ENCODE data around the gene ZNF428. TPM values are rescaled to one million over a fixed set of nuclear protein-coding genes. Genes with fewer than 3 reads are reported as not detected.

ZNF428 gene
- total RNA-seq, 4 donors from 2014 or later = 15.4 to 26.7 (median 20.0) TPM

DNA sequence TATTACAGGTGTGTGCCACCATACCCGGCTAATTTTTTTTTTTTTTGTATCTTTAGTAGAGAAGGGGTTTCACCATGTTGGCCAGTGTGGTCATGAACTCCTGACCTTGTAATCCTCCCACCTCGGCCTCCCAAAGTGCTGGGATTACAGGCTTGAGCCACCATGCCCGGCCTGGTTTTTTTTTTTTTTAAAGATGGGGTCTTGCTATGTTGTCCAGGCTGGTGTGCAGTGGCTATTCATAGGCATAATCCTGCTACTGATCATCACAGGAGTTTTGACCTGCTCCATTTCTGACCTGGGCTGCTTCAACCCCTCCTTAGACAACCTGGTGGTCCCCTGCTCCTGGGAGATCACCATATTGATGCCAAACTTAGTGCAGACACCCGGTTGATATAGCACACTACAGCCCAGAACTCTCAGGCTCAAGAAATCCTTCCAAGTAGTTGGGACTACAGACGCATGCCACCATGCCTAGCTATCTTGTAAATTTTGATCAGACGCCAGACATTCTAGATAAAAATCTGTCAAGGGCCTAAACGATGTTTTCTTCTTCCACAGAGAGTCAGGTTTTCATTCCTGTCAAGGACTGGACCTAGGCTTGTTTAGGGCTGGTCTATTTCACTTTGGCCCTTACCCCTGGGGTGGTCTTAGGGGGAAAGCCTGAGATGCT is 41.0 kb upstream of the ZNF428 start:
- no peaks in the 10 kb centered on the region for H3K9me3 ChIP-seq
- no peak overlapping the region for H3K4me3 ChIP-seq
- H3K4me1 ChIP-seq = no peaks in the 10 kb centered on the region
- ATAC-seq (no peak), DNase-seq (no peak)
- H3K27me3 ChIP-seq = no peaks in the 10 kb centered on the region
- no peak overlapping the region for H3K27ac ChIP-seq
- intact Hi-C loops (cut with DNase I; ENCODE audit: low total_unique reads) = no loop called here
- TF ChIP-seq, protein P1, sequence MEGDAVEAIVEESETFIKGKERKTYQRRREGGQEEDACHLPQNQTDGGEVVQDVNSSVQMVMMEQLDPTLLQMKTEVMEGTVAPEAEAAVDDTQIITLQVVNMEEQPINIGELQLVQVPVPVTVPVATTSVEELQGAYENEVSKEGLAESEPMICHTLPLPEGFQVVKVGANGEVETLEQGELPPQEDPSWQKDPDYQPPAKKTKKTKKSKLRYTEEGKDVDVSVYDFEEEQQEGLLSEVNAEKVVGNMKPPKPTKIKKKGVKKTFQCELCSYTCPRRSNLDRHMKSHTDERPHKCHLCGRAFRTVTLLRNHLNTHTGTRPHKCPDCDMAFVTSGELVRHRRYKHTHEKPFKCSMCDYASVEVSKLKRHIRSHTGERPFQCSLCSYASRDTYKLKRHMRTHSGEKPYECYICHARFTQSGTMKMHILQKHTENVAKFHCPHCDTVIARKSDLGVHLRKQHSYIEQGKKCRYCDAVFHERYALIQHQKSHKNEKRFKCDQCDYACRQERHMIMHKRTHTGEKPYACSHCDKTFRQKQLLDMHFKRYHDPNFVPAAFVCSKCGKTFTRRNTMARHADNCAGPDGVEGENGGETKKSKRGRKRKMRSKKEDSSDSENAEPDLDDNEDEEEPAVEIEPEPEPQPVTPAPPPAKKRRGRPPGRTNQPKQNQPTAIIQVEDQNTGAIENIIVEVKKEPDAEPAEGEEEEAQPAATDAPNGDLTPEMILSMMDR (IDR thresholded peaks at IDR 0.05 in 4 of 5, conservative IDR thresholded peaks at IDR 0.05 in 1 of 5) = no peak
- TF ChIP-seq POLR2A (IDR thresholded peaks at IDR 0.05) = no peak
- H3K36me3 ChIP-seq = peaks cover 0 to 4% of the 10 kb centered on the region in 2 donors
- in situ Hi-C loops (cut with MboI; ENCODE audit: low sequenced_read_pairs in 4 of 4) = loop anchor here in 1 of 4 donors (25.0 kb wide), 2 partner anchors 123 to 223 kb away; partner anchors contain the start of genes ETHE1 and ZNF575

DNA sequence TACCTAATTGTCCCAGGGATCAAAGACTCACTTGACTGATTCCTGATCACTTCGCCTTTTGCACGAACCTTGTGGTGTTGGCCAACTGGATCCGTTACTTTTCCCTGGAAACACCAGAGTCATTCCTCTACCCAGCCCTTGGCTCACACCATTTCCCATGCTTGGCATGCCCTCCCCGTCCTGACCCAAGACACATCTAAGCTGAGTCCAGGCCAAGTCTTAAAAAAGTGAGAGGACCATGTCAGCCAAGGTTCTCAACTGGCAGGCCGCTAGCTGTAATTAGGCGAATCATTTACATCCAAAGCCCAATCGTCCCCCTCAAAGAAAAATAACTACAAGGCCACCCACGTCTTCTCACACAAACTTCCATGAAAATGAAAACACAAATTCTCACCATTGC is 39.1 kb upstream of the ZNF428 start:
- intact Hi-C loops (cut with DNase I; ENCODE audit: low total_unique reads) = no loop called here
- in situ Hi-C loops (cut with MboI; ENCODE audit: low sequenced_read_pairs in 4 of 4) = loop anchor here in 1 of 4 donors (25.0 kb wide), 2 partner anchors 121 to 221 kb away; partner anchors contain the start of genes ETHE1 and ZNF575

DNA sequence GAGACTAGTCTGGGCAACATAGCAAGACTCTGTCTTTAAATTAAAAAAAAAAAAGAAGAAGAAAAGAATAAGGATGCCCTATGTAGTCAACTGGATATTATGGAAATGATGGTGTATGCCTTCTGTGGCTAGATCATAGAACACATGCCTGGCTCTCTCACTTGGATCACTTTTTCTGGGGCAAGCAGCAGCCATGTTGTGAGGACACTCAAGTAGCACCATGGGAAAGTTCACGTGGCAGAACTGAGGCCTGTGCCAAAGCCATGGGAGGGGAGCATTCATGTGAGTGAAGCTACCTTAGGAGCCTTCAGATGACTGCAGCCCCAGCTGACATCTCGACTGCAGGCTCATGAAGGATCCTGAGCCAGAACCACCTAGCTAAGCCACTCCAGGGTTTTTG is 38.6 kb upstream of the ZNF428 start:
- no peaks in the 10 kb centered on the region for H3K9me3 ChIP-seq
- peaks cover 0 to 4% of the 10 kb centered on the region in 2 donors for H3K36me3 ChIP-seq
- no peaks in the 10 kb centered on the region for H3K4me1 ChIP-seq
- ATAC-seq (no peak), DNase-seq (no peak)
- no peaks in the 10 kb centered on the region for H3K27me3 ChIP-seq
- TF ChIP-seq, protein P1 (IDR thresholded peaks at IDR 0.05 in 4 of 5, conservative IDR thresholded peaks at IDR 0.05 in 1 of 5) = no peak
- no peak overlapping the region for H3K27ac ChIP-seq
- no peak overlapping the region for H3K4me3 ChIP-seq
- in situ Hi-C loops (cut with MboI; ENCODE audit: low sequenced_read_pairs in 4 of 4) (loop anchor here in 1 of 4 donors (25.0 kb wide), 2 partner anchors 121 to 221 kb away; partner anchors contain the start of genes ETHE1 and ZNF575), intact Hi-C loops (cut with DNase I; ENCODE audit: low total_unique reads) (no loop called here)

More for the DNA sequence above, 39.1 kb upstream of the ZNF428 start:
- TF ChIP-seq, protein P1 (IDR thresholded peaks at IDR 0.05 in 4 of 5, conservative IDR thresholded peaks at IDR 0.05 in 1 of 5) = no peak
- no peak for TF ChIP-seq POLR2A (IDR thresholded peaks at IDR 0.05)
- ATAC-seq (no peak), DNase-seq (no peak)
- Histone ChIP-seq H3K9me3 (no peaks in the 10 kb centered on the region), H3K4me1 (no peaks in the 10 kb centered on the region), H3K4me3 (no peak overlapping the region), H3K27ac (no peak overlapping the region), H3K27me3 (no peaks in the 10 kb centered on the region), H3K36me3 (peaks cover 0 to 4% of the 10 kb centered on the region in 2 donors)

DNA sequence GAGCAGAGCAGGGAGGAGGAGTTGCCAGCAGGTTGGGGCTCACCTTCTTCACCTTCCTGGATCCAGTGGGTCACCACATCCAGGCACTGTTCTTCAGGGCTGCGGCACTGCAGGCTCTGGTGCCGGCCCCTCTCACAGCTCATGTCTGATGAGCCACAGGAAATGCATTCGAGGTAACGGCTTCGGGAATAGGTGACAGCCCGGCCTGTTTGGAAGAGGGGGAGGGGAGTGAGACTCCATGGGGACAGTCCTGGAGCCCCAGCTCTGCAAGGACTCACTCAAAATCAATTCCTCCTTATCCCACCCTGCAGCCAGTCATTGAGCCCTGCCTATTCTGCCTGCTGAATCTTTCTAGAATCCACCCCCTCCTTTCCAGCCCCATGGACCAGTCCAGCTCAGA is 37.0 kb upstream of the ZNF428 start:
- H3K4me1 ChIP-seq = no peaks in the 10 kb centered on the region
- TF ChIP-seq, protein P1 (IDR thresholded peaks at IDR 0.05 in 4 of 5, conservative IDR thresholded peaks at IDR 0.05 in 1 of 5) = no peak
- TF ChIP-seq POLR2A (IDR thresholded peaks at IDR 0.05) = no peak
- H3K27ac ChIP-seq = no peak overlapping the region
- DNase-seq = no peak
- intact Hi-C loops (cut with DNase I; ENCODE audit: low total_unique reads) = no loop called here
- no peaks in the 10 kb centered on the region for H3K9me3 ChIP-seq
- H3K27me3 ChIP-seq = no peaks in the 10 kb centered on the region
- in situ Hi-C loops (cut with MboI; ENCODE audit: low sequenced_read_pairs in 4 of 4) = loop anchor here in 1 of 4 donors (25.0 kb wide), 2 partner anchors 119 to 219 kb away; partner anchors contain the start of genes ETHE1 and ZNF575
- H3K4me3 ChIP-seq = no peak overlapping the region
- no peak for ATAC-seq
- peaks cover 0 to 4% of the 10 kb centered on the region in 2 donors for H3K36me3 ChIP-seq

Measured in gastrocnemius medialis (tissue), 4 donors.